Hepatocyte (in vitro differentiated cells): ENCODE measurements around the gene MBP. TPM values are rescaled to one million over a fixed set of nuclear protein-coding genes. Genes with fewer than 3 reads are reported as not detected.
A peak's percentile ranks its signal among the peaks of the same experiment; 100 is the strongest.

Experiments
- DNase-seq: peaks from one replicate; pipeline ENCODE4 v3.0.0-alpha.2; 2016; ENCODE audit warnings: low spot score
- H2AFZ ChIP-seq: fragments of 200-600 bp; sonication (generic); 2 replicates; pipeline ENCODE4 v1.6.0; 2016; ENCODE audit warnings: antibody characterized with exemption, mild to moderate bottlenecking
- H3K27ac ChIP-seq: fragments of 200-600 bp; sonication (generic); 2 replicates; pipeline ENCODE4 v1.5.1; 2016; ENCODE audit warnings: mild to moderate bottlenecking
- H3K27me3 ChIP-seq: fragments of 200-600 bp; sonication (generic); 2 replicates; pipeline ENCODE4 v1.6.1; 2016
- H3K36me3 ChIP-seq: fragments of 200-600 bp; sonication (generic); replicated peaks from 2 replicates; pipeline ENCODE4 v1.5.1; 2016; ENCODE audit warnings: low read depth; ENCODE audit not compliant: insufficient read depth
- H3K4me1 ChIP-seq: fragments of 200-600 bp; sonication (generic); 2 replicates; pipeline ENCODE4 v1.5.1; 2016; ENCODE audit warnings: mild to moderate bottlenecking, moderate library complexity; ENCODE audit not compliant: insufficient read depth
- H3K4me2 ChIP-seq: fragments of 200-600 bp; sonication (generic); 2 replicates; pipeline ENCODE4 v1.6.0; 2016
- H3K4me3 ChIP-seq: fragments of 200-600 bp; sonication (generic); 2 replicates; pipeline ENCODE4 v1.5.1; 2016; ENCODE audit warnings: mild to moderate bottlenecking
- H3K79me2 ChIP-seq: fragments of 200-600 bp; sonication (generic); 2 replicates; pipeline ENCODE4 v1.6.0; 2017; ENCODE audit warnings: mild to moderate bottlenecking
- H3K9me2 ChIP-seq: fragments of 200-600 bp; sonication (generic); replicated peaks from 2 replicates; pipeline ENCODE4 v1.6.0; 2017; ENCODE audit warnings: mild to moderate bottlenecking; ENCODE audit not compliant: insufficient read depth
- H3K9me3 ChIP-seq: fragments of 200-600 bp; sonication (generic); 2 replicates; pipeline ENCODE4 v1.5.1; 2016; ENCODE audit warnings: low read depth, mild to moderate bottlenecking
- H4K20me1 ChIP-seq: fragments of 200-600 bp; sonication (generic); 2 replicates; pipeline ENCODE4 v1.6.0; 2016; ENCODE audit warnings: mild to moderate bottlenecking; ENCODE audit not compliant: insufficient read depth, poor library complexity, severe bottlenecking
- EZH2 ChIP-seq: fragments of 200-600 bp; sonication (generic); IDR thresholded peaks from 2 replicates; pipeline ENCODE4 v1.6.1; 2016; ENCODE audit warnings: antibody characterized with exemption, mild to moderate bottlenecking, borderline replicate concordance
- EZH2phosphoT487 ChIP-seq: fragments of 200-600 bp; sonication (generic); IDR thresholded peaks from one replicate; pipeline ENCODE4 v1.6.1; 2018; ENCODE audit warnings: antibody characterized with exemption, mild to moderate bottlenecking, low read depth, moderate library complexity; ENCODE audit not compliant: unreplicated experiment, severe bottlenecking
- WGBS: methylation state at CpG from one replicate; pipeline ENCODE4 v1.1.6; 2016; ENCODE audit warnings: low lambda C conversion rate; ENCODE audit errors: missing lambda C conversion rate; 5-methylcytosine and 5-hydroxymethylcytosine counted together
- polyA plus RNA-seq: library from polyadenylated mRNA; unstranded; fragments of >200 nt; fragmentation: Nextera tagmentation; extraction: Ambion mirVana; gene quantifications from 2 replicates; pipeline ENCODE4 v1.2.1, GENCODE V29; 2016
- total RNA-seq: library from RNA; depleted of rRNA; stranded (reverse); fragments of >200 nt; gene quantifications from 2 replicates; pipeline ENCODE4 v1.2.3, GENCODE V29; 2014
- TF ChIP-seq, protein P1 (sequence below): fragments of 200-600 bp; sonication (generic); IDR thresholded peaks from 2 replicates; pipeline ENCODE4 v1.5.1; 2016; ENCODE audit warnings: antibody characterized with exemption, mild to moderate bottlenecking; ENCODE audit not compliant: poor library complexity

The MBP gene
- total and polyA plus RNA-seq, 2 experiments from 2014 or later = 21.6 to 22.1 TPM

DNA sequence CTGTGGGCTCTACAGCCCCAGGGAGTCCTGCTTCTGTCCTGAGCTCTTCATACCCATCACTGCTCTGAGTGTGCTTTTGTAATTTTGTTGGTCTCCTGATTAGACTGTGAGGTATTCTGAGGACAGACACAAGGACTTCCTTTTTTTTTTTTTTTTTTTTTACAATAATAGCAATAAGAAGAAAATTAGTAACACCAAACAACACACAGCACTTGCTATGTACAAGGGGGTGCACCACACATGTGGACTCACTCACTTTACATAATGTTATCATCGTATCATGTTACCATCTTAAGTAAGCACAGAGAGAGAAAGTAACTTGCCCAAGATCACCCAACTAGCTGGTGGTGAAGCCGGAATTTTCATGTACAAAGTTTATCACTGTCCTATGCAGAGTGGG, 34.6 kb downstream of the MBP start:
- Histone ChIP-seq H3K36me3 (no peaks in the 10 kb centered on the region), H3K4me1 (peaks cover 33% of the 10 kb centered on the region), H2AFZ (no peak overlapping the region), H3K27ac (no peak overlapping the region), H3K9me3 (no peaks in the 10 kb centered on the region), H3K27me3 (no peaks in the 10 kb centered on the region), H3K4me2 (peak overlapping the region; percentile 54), H3K79me2 (no peaks in the 10 kb centered on the region), H4K20me1 (no peaks in the 10 kb centered on the region), H3K4me3 (no peak overlapping the region), H3K9me2 (no peaks in the 10 kb centered on the region)
- TF ChIP-seq, protein P1, sequence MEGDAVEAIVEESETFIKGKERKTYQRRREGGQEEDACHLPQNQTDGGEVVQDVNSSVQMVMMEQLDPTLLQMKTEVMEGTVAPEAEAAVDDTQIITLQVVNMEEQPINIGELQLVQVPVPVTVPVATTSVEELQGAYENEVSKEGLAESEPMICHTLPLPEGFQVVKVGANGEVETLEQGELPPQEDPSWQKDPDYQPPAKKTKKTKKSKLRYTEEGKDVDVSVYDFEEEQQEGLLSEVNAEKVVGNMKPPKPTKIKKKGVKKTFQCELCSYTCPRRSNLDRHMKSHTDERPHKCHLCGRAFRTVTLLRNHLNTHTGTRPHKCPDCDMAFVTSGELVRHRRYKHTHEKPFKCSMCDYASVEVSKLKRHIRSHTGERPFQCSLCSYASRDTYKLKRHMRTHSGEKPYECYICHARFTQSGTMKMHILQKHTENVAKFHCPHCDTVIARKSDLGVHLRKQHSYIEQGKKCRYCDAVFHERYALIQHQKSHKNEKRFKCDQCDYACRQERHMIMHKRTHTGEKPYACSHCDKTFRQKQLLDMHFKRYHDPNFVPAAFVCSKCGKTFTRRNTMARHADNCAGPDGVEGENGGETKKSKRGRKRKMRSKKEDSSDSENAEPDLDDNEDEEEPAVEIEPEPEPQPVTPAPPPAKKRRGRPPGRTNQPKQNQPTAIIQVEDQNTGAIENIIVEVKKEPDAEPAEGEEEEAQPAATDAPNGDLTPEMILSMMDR = no peak
- no peak for TF ChIP-seq EZH2phosphoT487
- no peak for TF ChIP-seq EZH2
- DNase-seq = no peak
- 41% methylated on average over 2 of the region's 2 CpGs for whole genome bisulfite sequencing

DNA sequence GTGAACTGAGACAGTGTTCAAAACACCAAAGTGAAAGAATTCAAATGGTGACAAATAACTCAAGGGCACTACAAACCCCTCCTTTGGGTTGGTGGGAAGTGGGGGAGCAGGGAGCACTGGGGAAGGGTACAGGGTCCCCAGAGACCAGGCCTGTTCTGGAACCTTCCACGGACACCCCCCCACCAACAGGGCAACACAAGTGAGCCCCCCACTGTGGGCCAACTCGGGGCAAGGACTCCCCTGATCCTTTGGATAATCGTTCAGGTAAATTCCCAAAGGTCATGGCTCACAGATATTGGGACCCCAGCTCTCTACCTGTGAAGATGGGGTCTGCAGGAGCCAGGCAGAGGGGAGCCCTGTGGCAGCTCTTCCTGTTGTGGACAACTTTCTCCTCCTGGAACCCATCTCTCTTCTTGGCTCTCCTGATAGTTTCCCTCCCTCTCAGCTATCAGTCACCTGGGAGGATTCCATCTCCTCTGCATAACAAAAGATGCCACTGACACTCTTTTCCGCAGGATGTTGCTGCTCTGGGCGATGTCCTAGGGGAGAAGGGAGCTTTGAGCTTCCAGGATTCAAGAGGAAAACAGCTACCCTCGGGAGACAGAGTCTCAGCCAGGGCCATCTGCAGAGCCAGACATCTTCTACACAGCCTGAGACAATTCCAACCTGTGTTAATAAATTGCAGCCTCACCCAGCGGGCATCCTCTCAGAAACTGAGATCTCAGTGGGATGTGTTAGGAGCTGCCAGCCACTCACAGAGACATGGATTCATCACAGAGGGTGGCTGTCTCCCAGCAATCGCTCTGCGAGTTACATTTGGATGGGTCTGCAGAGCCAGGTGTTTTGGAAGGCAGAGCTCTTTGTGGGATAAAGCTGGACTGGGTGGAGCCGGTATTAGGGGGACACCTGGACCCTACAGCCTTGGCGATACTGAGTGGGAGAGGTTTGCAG, 35.4 kb downstream of the MBP start:
- Histone ChIP-seq H3K4me2 (no peak overlapping the region), H4K20me1 (no peaks in the 10 kb centered on the region), H2AFZ (no peak overlapping the region), H3K36me3 (no peaks in the 10 kb centered on the region), H3K79me2 (no peaks in the 10 kb centered on the region), H3K27me3 (no peaks in the 10 kb centered on the region), H3K9me3 (no peaks in the 10 kb centered on the region), H3K4me1 (peaks cover 25% of the 10 kb centered on the region), H3K9me2 (no peaks in the 10 kb centered on the region), H3K27ac (no peak overlapping the region), H3K4me3 (no peak overlapping the region)
- no peak for TF ChIP-seq EZH2phosphoT487
- TF ChIP-seq EZH2 = no peak
- TF ChIP-seq, protein P1 = no peak
- WGBS = 54% methylated on average over 11 of the region's 11 CpGs
- DNase-seq = no peak

DNA sequence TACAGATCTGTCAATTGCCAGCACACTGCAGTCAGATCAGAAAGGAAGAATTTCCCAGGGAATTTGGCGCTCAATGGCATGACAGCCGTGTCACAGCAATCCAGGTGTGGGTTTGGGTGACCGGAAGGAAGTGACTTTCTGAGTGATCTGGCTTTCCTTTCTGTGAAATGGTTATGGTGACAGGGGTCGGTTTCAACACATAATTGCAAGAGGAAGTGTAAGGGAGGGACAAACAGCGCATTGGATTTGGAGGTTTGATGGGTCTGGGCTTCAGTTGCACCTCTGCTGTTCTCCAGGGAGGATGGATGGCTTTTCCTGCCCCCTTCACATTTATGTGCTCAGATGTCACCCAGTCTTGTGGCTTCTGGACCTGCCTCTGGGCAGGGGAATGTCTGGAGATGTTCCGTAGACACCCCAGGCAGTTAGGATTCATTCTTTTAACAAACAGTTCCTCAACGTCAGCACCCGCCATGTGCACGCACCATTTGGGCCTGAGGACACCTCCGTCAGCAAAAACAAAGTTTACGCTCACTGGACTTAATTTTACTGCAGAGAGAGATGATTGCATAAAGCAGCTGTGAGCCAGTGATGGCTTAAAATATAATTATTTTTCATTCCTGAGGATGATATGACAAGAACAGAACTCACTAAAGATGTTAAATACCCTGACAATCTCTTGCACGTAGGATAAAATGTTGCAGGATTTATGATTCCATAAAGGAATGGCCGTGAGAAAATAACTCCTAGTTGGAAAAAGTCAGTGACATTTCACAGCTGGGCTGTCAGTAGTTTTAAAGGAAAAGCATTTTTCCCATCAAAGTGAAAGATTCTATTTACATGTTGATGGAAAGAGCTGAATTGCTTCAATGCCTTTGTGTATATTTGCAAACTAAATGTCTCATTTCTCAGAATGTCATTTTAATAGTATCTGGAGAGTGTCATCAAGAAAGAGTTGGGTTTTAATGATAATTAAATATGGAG, 36.9 kb downstream of the MBP start:
- H3K4me2 ChIP-seq = no peak overlapping the region
- no peaks in the 10 kb centered on the region for H4K20me1 ChIP-seq
- H3K4me3 ChIP-seq = no peak overlapping the region
- H3K9me3 ChIP-seq = no peaks in the 10 kb centered on the region
- DNase-seq = no peak
- peak overlapping the region; percentile 34 for H3K27ac ChIP-seq
- no peaks in the 10 kb centered on the region for H3K9me2 ChIP-seq
- 58% methylated on average over 13 of the region's 13 CpGs for WGBS
- H2AFZ ChIP-seq = no peak overlapping the region
- H3K27me3 ChIP-seq = no peaks in the 10 kb centered on the region
- no peaks in the 10 kb centered on the region for H3K36me3 ChIP-seq
- TF ChIP-seq, protein P1 = no peak
- TF ChIP-seq EZH2 (no peak), EZH2phosphoT487 (no peak)
- peaks cover 13% of the 10 kb centered on the region for H3K4me1 ChIP-seq
- H3K79me2 ChIP-seq = no peaks in the 10 kb centered on the region
